Measurements from ENCODE around the gene ARSD. TPM values are rescaled to one million over a fixed set of nuclear protein-coding genes. Genes with fewer than 3 reads are reported as not detected.

Gene ARSD
- total and polyA plus RNA-seq, 2 of the 8 experiments (the other 6 are each of a cell fraction or from before 2014, with no cell fraction given): 1.8 to 3.2 TPM

GRCh38 chrX:2907295-2907694, 21.8 kb downstream of the ARSD start:
- Histone ChIP-seq H2BK15ac (ENCODE audit: low read length) (no peak overlapping the region), H2BK5ac (ENCODE audit: low read depth, low read length) (no peak overlapping the region), H3K23ac (ENCODE audit: insufficient read length) (no peak overlapping the region), H2AK5ac (ENCODE audit: low read depth, low read length) (no peak overlapping the region), H2BK120ac (replicated peaks; ENCODE audit: low read depth, low read length) (no peak overlapping the region), H2BK12ac (ENCODE audit: low read depth, low read length) (no peak overlapping the region), H3K79me2 (ENCODE audit: control insufficient read depth in 1 of 2, insufficient read depth in 2 of 2, low read length in 2 of 2) (no peaks in the 10 kb centered on the region), H3K4me1 (replicated peaks in 1 of 4; ENCODE audit: control insufficient read depth in 3 of 4, insufficient read depth in 4 of 4, low read length in 3 of 4) (no peaks in the 10 kb centered on the region), H3K27ac (ENCODE audit: low read depth, low read length) (no peak overlapping the region), H3K56ac (replicated peaks; ENCODE audit: insufficient read length, low read depth, low read length) (no peak overlapping the region), H3K18ac (ENCODE audit: extremely low read depth, low read length) (no peak overlapping the region), H4K8ac (ENCODE audit: extremely low read depth, insufficient read depth, low read length) (no peak overlapping the region), H3K9me3 (ENCODE audit: insufficient read depth in 2 of 2, low read depth in 1 of 2, low read length in 1 of 2) (peaks cover 0 to 5% of the 10 kb centered on the region in 2 experiments; a peak in 2 of 4 replicates), H4K5ac (ENCODE audit: insufficient read length, low read depth, low read length) (no peak overlapping the region), H4K91ac (replicated peaks; ENCODE audit: insufficient read length, low read length) (no peak overlapping the region), H3K4me3 (ENCODE audit: extremely low read depth in 1 of 4, insufficient read depth in 2 of 4, low read depth in 3 of 4, low read length in 4 of 4) (no peak overlapping the region), H4K20me1 (replicated peaks in 1 of 2; ENCODE audit: control insufficient read depth in 1 of 2, insufficient read depth in 2 of 2, low read length in 2 of 2) (no peaks in the 10 kb centered on the region), H3K23me2 (ENCODE audit: low read depth, low read length) (no peaks in the 10 kb centered on the region), H3K36me3 (ENCODE audit: control insufficient read depth in 2 of 4, insufficient read depth in 4 of 4, low read length in 3 of 4) (peaks cover 0 to 6% (median 0%) of the 10 kb centered on the region in 4 experiments; a peak in 2 of 8 replicates), H3K79me1 (ENCODE audit: low read depth, low read length) (no peaks in the 10 kb centered on the region), H3K4ac (replicated peaks; ENCODE audit: insufficient read length, low read depth, low read length) (no peak overlapping the region), H3K27me3 (replicated peaks in 1 of 4; ENCODE audit: control insufficient read depth in 3 of 4, extremely low read depth in 1 of 4, insufficient read depth in 3 of 4, low read length in 3 of 4) (no peaks in the 10 kb centered on the region), H3K4me2 (ENCODE audit: insufficient read depth in 1 of 2, low read depth in 2 of 2, low read length in 2 of 2) (no peak overlapping the region), H3K14ac (ENCODE audit: insufficient read length) (no peak overlapping the region), H2BK20ac (ENCODE audit: low read length) (no peak overlapping the region), H3K9ac (replicated peaks in 1 of 4; ENCODE audit: extremely low read depth in 1 of 4, low read depth in 3 of 4, low read length in 3 of 4) (no peak overlapping the region), H2AFZ (ENCODE audit: low read length) (no peak overlapping the region)
- CTCF ChIA-PET (ENCODE audit: partially characterized antibody): no interaction called here
- POLR2A ChIA-PET (ENCODE audit: partially characterized antibody): no interaction called here
- 95% methylated on average over 7 of the region's 27 CpGs; no CpG with 5 or more reads in 1 of the 2 experiments for WGBS, 2 experiments (ENCODE audit: extremely low coverage in 1 of 2, insufficient coverage in 1 of 2, insufficient read length in 1 of 2, insufficient replicate concordance in 2 of 2, low coverage in 1 of 2, low lambda C conversion rate in 2 of 2, missing lambda C conversion rate in 1 of 2)
- TF ChIP-seq ZNF274 (IDR thresholded peaks at IDR 0.05; ENCODE audit: borderline replicate concordance, extremely low read depth, low read length) (no peak), FOSL1 (IDR thresholded peaks at IDR 0.05; ENCODE audit: insufficient read depth, low read depth, low read length) (no peak), RNF2 (IDR thresholded peaks at IDR 0.05; ENCODE audit: borderline replicate concordance, low read depth, low read length, missing control alignments, poor library complexity, severe bottlenecking) (no peak)
- FAIRE-seq (no peak), DNase-seq (ENCODE audit: low read depth in 1 of 2, low spot score in 2 of 2) (no peak)
